Measurements from ENCODE around the gene ALPG. TPM values are rescaled to one million over a fixed set of nuclear protein-coding genes. Genes with fewer than 3 reads are reported as not detected.

Gene ALPG
- total RNA-seq, 1 experiment from 2014 or later = 2.5 TPM

GRCh38 chr2:232435805-232436204, 29.2 kb downstream of the ALPG start:
- no peak for DNase-seq
- H3K4me3 Mint-ChIP-seq (ENCODE audit: unreplicated experiment) = no peak overlapping the region
- no peaks in the 10 kb centered on the region for H3K36me3 Mint-ChIP-seq (ENCODE audit: insufficient read depth, unreplicated experiment)
- Histone ChIP-seq H3K9me3 (no peaks in the 10 kb centered on the region), H3K4me3 (ENCODE audit: low read depth, low read length) (no peak overlapping the region), H3K27me3 (replicated peaks; ENCODE audit: control insufficient read depth, insufficient read depth, low read length) (no peaks in the 10 kb centered on the region), H3K36me3 (ENCODE audit: control insufficient read depth, insufficient read depth, low read length) (no peaks in the 10 kb centered on the region), H3K4me1 (no peaks in the 10 kb centered on the region)
- no peak for TF ChIP-seq CTCF (IDR thresholded peaks at IDR 0.05; ENCODE audit: insufficient read depth in 1 of 2, low read depth in 1 of 2, low read length in 1 of 2, severe bottlenecking in 1 of 2, unreplicated experiment in 1 of 2)
- H3K27me3 Mint-ChIP-seq (ENCODE audit: insufficient read depth, unreplicated experiment) = no peaks in the 10 kb centered on the region
- no peaks in the 10 kb centered on the region for H3K4me1 Mint-ChIP-seq (ENCODE audit: low read depth, unreplicated experiment)
- no peak overlapping the region for H3K27ac Mint-ChIP-seq (ENCODE audit: unreplicated experiment)
- BruUV-seq (replicated peaks) = no TSS peak
- intact Hi-C loops (cut with micrococcal nuclease; ENCODE audit: unreplicated experiment) = loop anchor here (5.0 kb wide), 2 partner anchors 94 to 509 kb away; partner anchors contain the start of gene NPPC
- H3K9me3 Mint-ChIP-seq (ENCODE audit: unreplicated experiment) = no peaks in the 10 kb centered on the region
- POLR2A ChIA-PET = no interaction called here
- CTCF ChIA-PET = no interaction called here

GRCh38 chr2:232436381-232437194, 29.9 kb downstream of the ALPG start:
- DNase-seq = no peak
- H3K27me3 Mint-ChIP-seq (ENCODE audit: insufficient read depth, unreplicated experiment) = no peaks in the 10 kb centered on the region
- Histone ChIP-seq H3K36me3 (ENCODE audit: control insufficient read depth, insufficient read depth, low read length) (no peaks in the 10 kb centered on the region), H3K4me1 (no peaks in the 10 kb centered on the region), H3K27me3 (replicated peaks; ENCODE audit: control insufficient read depth, insufficient read depth, low read length) (no peaks in the 10 kb centered on the region), H3K9me3 (no peaks in the 10 kb centered on the region), H3K4me3 (ENCODE audit: low read depth, low read length) (no peak overlapping the region)
- CTCF ChIA-PET = no interaction called here
- POLR2A ChIA-PET = no interaction called here
- intact Hi-C loops (cut with micrococcal nuclease; ENCODE audit: unreplicated experiment) = loop anchor here (5.0 kb wide), 2 partner anchors 94 to 509 kb away; partner anchors contain the start of gene NPPC
- no TSS peak for BruUV-seq (replicated peaks)
- no peak overlapping the region for H3K4me3 Mint-ChIP-seq (ENCODE audit: unreplicated experiment)
- no peaks in the 10 kb centered on the region for H3K4me1 Mint-ChIP-seq (ENCODE audit: low read depth, unreplicated experiment)
- no peaks in the 10 kb centered on the region for H3K36me3 Mint-ChIP-seq (ENCODE audit: insufficient read depth, unreplicated experiment)
- no peak for TF ChIP-seq CTCF (IDR thresholded peaks at IDR 0.05; ENCODE audit: insufficient read depth in 1 of 2, low read depth in 1 of 2, low read length in 1 of 2, severe bottlenecking in 1 of 2, unreplicated experiment in 1 of 2)
- no peaks in the 10 kb centered on the region for H3K9me3 Mint-ChIP-seq (ENCODE audit: unreplicated experiment)
- no peak overlapping the region for H3K27ac Mint-ChIP-seq (ENCODE audit: unreplicated experiment)

GRCh38 chr2:232437195-232437571, 30.5 kb downstream of the ALPG start:
- CTCF ChIA-PET = no interaction called here

More at GRCh38 chr2:232437195-232437571, 30.5 kb downstream of the ALPG start:
- H3K27me3 ChIP-seq (replicated peaks; ENCODE audit: control insufficient read depth, insufficient read depth, low read length) = no peaks in the 10 kb centered on the region
- intact Hi-C loops (cut with micrococcal nuclease; ENCODE audit: unreplicated experiment) = loop anchor here (5.0 kb wide), 2 partner anchors 95 to 510 kb away; partner anchors contain the start of gene NPPC
- H3K36me3 ChIP-seq (ENCODE audit: control insufficient read depth, insufficient read depth, low read length) = no peaks in the 10 kb centered on the region
- no peak overlapping the region for H3K4me3 ChIP-seq (ENCODE audit: low read depth, low read length)
- Mint-ChIP-seq H3K4me3 (ENCODE audit: unreplicated experiment) (no peak overlapping the region), H3K36me3 (ENCODE audit: insufficient read depth, unreplicated experiment) (no peaks in the 10 kb centered on the region), H3K4me1 (ENCODE audit: low read depth, unreplicated experiment) (no peaks in the 10 kb centered on the region), H3K9me3 (ENCODE audit: unreplicated experiment) (no peaks in the 10 kb centered on the region), H3K27ac (ENCODE audit: unreplicated experiment) (no peak overlapping the region), H3K27me3 (ENCODE audit: insufficient read depth, unreplicated experiment) (no peaks in the 10 kb centered on the region)
- no TSS peak for BruUV-seq (replicated peaks)
- no peaks in the 10 kb centered on the region for H3K9me3 ChIP-seq
- no peaks in the 10 kb centered on the region for H3K4me1 ChIP-seq
- POLR2A ChIA-PET = interaction anchor here (0.7 kb wide), 1 partner anchor 845 kb away, joined by 3 read pairs; no protein-coding TSS in a partner anchor
- TF ChIP-seq CTCF (IDR thresholded peaks at IDR 0.05; ENCODE audit: insufficient read depth in 1 of 2, low read depth in 1 of 2, low read length in 1 of 2, severe bottlenecking in 1 of 2, unreplicated experiment in 1 of 2) = no peak
- no peak for DNase-seq

All from Caco-2 (cell line).